Measurements from ENCODE around the gene TBC1D17. TPM values are rescaled to one million over a fixed set of nuclear protein-coding genes. Genes with fewer than 3 reads are reported as not detected.
A peak's percentile ranks its signal among the peaks of the same experiment; 100 is the strongest.

The TBC1D17 gene
- total RNA-seq, 2 experiments from 2014 or later = 42.3 to 47.6 TPM

DNA sequence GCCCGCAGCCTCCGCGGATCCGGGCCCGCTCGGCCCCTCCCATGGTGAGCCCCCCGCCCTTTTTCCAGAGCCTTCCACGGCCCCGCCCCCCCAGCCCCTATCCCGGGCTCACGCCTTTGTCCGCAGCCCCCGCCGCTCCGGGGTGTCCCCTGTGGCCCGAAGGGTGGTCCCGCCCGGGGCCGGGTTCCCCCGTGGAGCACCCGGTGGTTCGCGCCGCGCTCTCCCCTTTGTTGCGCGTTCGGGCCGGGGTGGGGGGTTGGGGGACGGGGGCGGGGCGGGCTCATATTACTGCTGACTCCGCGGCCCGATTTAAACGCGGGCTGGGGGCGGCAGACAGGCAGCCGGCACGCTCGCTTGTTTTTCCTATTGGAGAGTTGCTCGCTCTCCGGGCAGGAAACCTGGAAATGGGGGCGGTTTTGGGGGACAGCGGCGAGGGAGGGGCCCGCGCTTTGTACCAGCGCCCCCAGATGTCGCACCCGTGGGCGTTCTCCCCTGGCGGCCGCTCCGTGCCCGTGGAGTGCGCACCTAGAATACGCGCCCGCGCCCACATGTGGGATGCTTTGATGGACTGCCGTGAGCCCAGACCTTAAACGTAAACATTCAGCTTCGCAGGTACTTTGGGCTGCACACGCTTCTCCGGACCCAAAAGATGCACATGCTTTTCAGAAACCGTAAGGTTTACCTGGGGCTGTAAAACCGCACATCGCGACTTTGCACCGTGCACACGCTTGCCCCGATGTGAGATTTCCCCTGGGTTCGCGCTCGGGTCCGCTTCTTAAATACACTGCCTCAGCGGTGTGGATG lies 25.8 kb upstream of the TBC1D17 start:
- peaks cover 5% of the 10 kb centered on the region for H3K9me3 Mint-ChIP-seq
- H3K4me1 Mint-ChIP-seq = peaks cover 41% of the 10 kb centered on the region
- H3K36me3 Mint-ChIP-seq (ENCODE audit: low read depth) = peaks cover 10% of the 10 kb centered on the region
- ChIA-PET CTCF (no interaction called here), POLR2A (interaction anchor here (1.2 to 2.3 kb wide), 8 partner anchors 9 to 175 kb away, joined by 3 to 48 read pairs (median 9); partner anchors contain the start of genes AKT1S1, FUZ, MED25 and PNKP)
- H3K4me3 Mint-ChIP-seq = peak overlapping the region; percentile 76
- DNase-seq = no peak
- H3K27ac Mint-ChIP-seq = peak overlapping the region; percentile 58
- peaks cover 15% of the 10 kb centered on the region for H3K27me3 Mint-ChIP-seq

DNA sequence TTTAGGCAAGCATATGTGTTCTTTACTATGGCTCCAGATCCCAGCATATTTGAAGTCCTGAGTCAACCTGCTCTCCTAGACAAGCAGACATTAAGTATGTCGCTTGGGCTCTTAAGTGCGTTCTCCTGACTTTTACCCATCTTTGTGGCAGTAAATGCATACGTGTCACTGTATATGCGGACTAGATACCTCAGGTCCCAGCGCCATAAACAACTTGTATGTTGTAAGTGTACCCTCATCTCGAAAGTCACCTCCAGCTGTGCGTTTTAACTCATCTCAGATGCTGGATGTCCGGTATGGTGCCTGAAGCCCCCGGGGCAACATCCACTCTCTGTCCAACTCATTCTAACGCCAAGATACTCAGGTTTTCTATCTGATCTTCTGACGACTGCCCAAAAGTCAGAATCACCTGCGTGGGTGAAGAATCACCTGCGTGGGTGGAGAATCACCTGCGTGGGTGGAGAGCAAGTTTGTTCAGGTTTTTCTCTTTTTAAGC lies 24.8 kb upstream of the TBC1D17 start:
- ChIA-PET CTCF (interaction anchor here (0.9 kb wide), 1 partner anchor 17 kb away, joined by 5 read pairs; no protein-coding TSS in a partner anchor), POLR2A (no interaction called here)
- peaks cover 12% of the 10 kb centered on the region for H3K27me3 Mint-ChIP-seq
- H3K4me1 Mint-ChIP-seq = peaks cover 39% of the 10 kb centered on the region
- no peak for DNase-seq
- peak overlapping the region; percentile 58 for H3K27ac Mint-ChIP-seq
- H3K36me3 Mint-ChIP-seq (ENCODE audit: low read depth) = peaks cover 10% of the 10 kb centered on the region
- peaks cover 5% of the 10 kb centered on the region for H3K9me3 Mint-ChIP-seq
- peak overlapping the region; percentile 76 for H3K4me3 Mint-ChIP-seq

- Mint-ChIP-seq H3K9me3 (peaks cover 5% of the 10 kb centered on the region), H3K4me1 (peaks cover 28% of the 10 kb centered on the region), H3K36me3 (ENCODE audit: low read depth) (peaks cover 11% of the 10 kb centered on the region), H3K27ac (no peak overlapping the region), H3K4me3 (no peak overlapping the region), H3K27me3 (peaks cover 11% of the 10 kb centered on the region)
- no peak for DNase-seq
- ChIA-PET CTCF (no interaction called here), POLR2A (interaction anchor here (1.0 to 1.6 kb wide), 2 partner anchors 10 to 57 kb away, joined by 3 read pairs; no protein-coding TSS in a partner anchor)
Measured at GRCh38 chr19:49853852-49854377, 23.6 kb upstream of the TBC1D17 start.

- H3K27me3 Mint-ChIP-seq = peaks cover 9% of the 10 kb centered on the region
- no peak overlapping the region for H3K4me3 Mint-ChIP-seq
- DNase-seq = no peak
- H3K36me3 Mint-ChIP-seq (ENCODE audit: low read depth) = peaks cover 10% of the 10 kb centered on the region
- CTCF ChIA-PET = no interaction called here
- POLR2A ChIA-PET = interaction anchor here (1.0 to 1.9 kb wide), 3 partner anchors 9 to 57 kb away, joined by 3 to 7 read pairs (median 3); no protein-coding TSS in a partner anchor
- peaks cover 23% of the 10 kb centered on the region for H3K4me1 Mint-ChIP-seq
- no peak overlapping the region for H3K27ac Mint-ChIP-seq
- peaks cover 3% of the 10 kb centered on the region for H3K9me3 Mint-ChIP-seq
Measured at GRCh38 chr19:49854378-49855263, 22.9 kb upstream of the TBC1D17 start.

DNA sequence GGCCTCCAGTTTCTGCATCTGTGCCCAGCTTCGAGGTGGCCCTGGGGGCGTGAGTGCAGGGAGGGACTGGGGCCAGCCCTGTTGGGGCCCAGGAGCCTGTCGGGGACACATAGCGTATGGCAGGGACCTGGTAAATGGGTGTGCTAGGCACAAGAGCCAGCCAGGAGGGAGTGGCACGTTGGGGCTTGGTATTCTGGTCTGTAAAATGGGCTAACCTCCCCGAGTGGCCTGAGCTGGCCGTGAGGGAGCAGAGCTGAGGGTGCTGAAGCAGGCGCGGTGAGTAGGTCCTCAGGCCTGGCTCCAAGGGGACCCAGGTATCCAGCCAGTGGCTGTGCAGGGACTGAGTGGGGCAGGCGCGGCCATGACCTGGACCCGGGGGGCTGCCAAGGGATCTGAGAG lies 22.2 kb upstream of the TBC1D17 start:
- POLR2A ChIA-PET = interaction anchor here (1.9 kb wide), 1 partner anchor 10 kb away, joined by 7 read pairs; no protein-coding TSS in a partner anchor
- DNase-seq = no peak
- CTCF ChIA-PET = no interaction called here

GRCh38 chr19:49855676-49856573 lies 21.6 kb upstream of the TBC1D17 start:
- CTCF ChIA-PET = no interaction called here
- H3K9me3 Mint-ChIP-seq = no peaks in the 10 kb centered on the region
- peaks cover 12% of the 10 kb centered on the region for H3K36me3 Mint-ChIP-seq (ENCODE audit: low read depth)
- DNase-seq = no peak
- peaks cover 15% of the 10 kb centered on the region for H3K4me1 Mint-ChIP-seq
- H3K27ac Mint-ChIP-seq = no peak overlapping the region
- POLR2A ChIA-PET = interaction anchor here (1.9 kb wide), 1 partner anchor 9 kb away, joined by 7 read pairs; no protein-coding TSS in a partner anchor
- H3K4me3 Mint-ChIP-seq = no peak overlapping the region
- H3K27me3 Mint-ChIP-seq = peaks cover 9% of the 10 kb centered on the region

More for the DNA sequence above, 22.2 kb upstream of the TBC1D17 start:
- peak overlapping the region; percentile 32 for H3K27ac Mint-ChIP-seq
- H3K36me3 Mint-ChIP-seq (ENCODE audit: low read depth) = peaks cover 6% of the 10 kb centered on the region
- H3K9me3 Mint-ChIP-seq = no peaks in the 10 kb centered on the region
- peaks cover 9% of the 10 kb centered on the region for H3K27me3 Mint-ChIP-seq
- H3K4me3 Mint-ChIP-seq = no peak overlapping the region
- H3K4me1 Mint-ChIP-seq = peaks cover 17% of the 10 kb centered on the region

GRCh38 chr19:49856574-49857021 lies 20.9 kb upstream of the TBC1D17 start:
- no peak overlapping the region for H3K27ac Mint-ChIP-seq
- peaks cover 9% of the 10 kb centered on the region for H3K27me3 Mint-ChIP-seq
- H3K4me1 Mint-ChIP-seq = peaks cover 15% of the 10 kb centered on the region
- peaks cover 15% of the 10 kb centered on the region for H3K36me3 Mint-ChIP-seq (ENCODE audit: low read depth)
- H3K9me3 Mint-ChIP-seq = no peaks in the 10 kb centered on the region
- no peak overlapping the region for H3K4me3 Mint-ChIP-seq
- no peak for DNase-seq
- ChIA-PET CTCF (no interaction called here), POLR2A (no interaction called here)

DNA sequence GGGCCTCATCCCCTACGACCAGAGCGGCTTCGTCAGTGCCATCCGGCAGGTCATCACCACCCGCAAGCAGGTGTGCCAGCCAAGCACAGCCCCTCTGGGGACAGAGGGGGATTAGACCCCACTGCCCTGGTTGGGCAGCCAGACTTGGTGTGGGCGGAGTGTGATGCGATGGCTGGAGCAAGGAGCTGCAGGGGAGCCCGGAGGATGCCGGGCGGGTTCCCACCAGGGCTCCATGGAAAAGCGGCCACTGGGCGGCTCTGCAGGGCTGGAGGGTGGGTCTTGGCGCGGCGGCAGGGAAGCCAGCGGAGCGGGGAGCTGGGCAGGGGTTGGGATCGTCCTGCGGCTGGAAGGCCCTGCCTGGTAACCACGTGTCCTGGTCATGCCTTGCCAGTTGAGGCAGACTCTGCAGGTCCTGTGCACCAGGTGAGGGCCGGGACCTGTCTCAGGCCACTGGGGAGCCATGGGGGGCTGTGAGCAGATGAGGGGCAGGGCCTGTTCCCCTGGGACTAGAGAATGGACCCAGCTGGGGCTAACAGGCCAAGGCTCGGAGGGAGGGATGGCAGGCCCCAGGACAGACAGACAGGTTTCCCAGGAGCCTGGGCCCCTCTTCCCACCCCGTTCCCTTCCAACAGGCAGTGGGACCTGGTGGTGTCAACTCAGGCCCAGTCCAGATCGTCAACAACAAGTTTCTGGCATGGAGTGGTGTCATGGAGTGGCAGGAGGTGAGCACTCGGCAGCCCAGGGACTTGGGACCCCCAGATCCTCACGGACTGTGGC lies 20.3 kb upstream of the TBC1D17 start:
- no peaks in the 10 kb centered on the region for H3K9me3 Mint-ChIP-seq
- no peak overlapping the region for H3K27ac Mint-ChIP-seq
- H3K4me1 Mint-ChIP-seq = peaks cover 11% of the 10 kb centered on the region
- H3K27me3 Mint-ChIP-seq = peaks cover 5% of the 10 kb centered on the region
- peaks cover 19% of the 10 kb centered on the region for H3K36me3 Mint-ChIP-seq (ENCODE audit: low read depth)
- no peak for DNase-seq
- H3K4me3 Mint-ChIP-seq = no peak overlapping the region
- POLR2A ChIA-PET = interaction anchor here (1.3 to 1.4 kb wide), 2 partner anchors 10 to 11 kb away, joined by 5 to 6 read pairs; no protein-coding TSS in a partner anchor
- CTCF ChIA-PET = no interaction called here

DNA sequence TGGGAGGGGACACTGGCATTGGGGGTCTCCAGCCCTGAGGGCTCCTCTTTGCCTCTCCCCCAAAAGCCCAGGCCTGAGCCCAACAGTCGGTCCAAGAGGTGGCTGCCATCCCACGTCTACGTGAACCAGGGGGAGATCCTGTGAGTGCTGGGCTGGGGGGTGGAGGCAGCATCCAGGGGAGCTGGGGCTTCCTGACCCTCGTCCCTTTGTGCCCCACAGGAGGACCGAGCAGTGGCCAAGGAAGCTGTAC lies 19.7 kb upstream of the TBC1D17 start:
- H3K9me3 Mint-ChIP-seq = no peaks in the 10 kb centered on the region
- no peak for DNase-seq
- H3K27me3 Mint-ChIP-seq = peaks cover under 1% of the 10 kb centered on the region
- POLR2A ChIA-PET = interaction anchor here (1.3 to 1.4 kb wide), 2 partner anchors 9 to 10 kb away, joined by 5 to 6 read pairs; no protein-coding TSS in a partner anchor
- CTCF ChIA-PET = no interaction called here
- H3K27ac Mint-ChIP-seq = no peak overlapping the region
- peaks cover 6% of the 10 kb centered on the region for H3K4me1 Mint-ChIP-seq
- H3K36me3 Mint-ChIP-seq (ENCODE audit: low read depth) = peaks cover 19% of the 10 kb centered on the region
- no peak overlapping the region for H3K4me3 Mint-ChIP-seq

GRCh38 chr19:49858088-49858985 lies 19.2 kb upstream of the TBC1D17 start:
- Mint-ChIP-seq H3K27me3 (no peaks in the 10 kb centered on the region), H3K4me1 (peaks cover 6% of the 10 kb centered on the region), H3K27ac (no peak overlapping the region), H3K4me3 (no peak overlapping the region), H3K9me3 (no peaks in the 10 kb centered on the region), H3K36me3 (ENCODE audit: low read depth) (peaks cover 23% of the 10 kb centered on the region)
- ChIA-PET POLR2A (interaction anchor here (1.3 to 1.4 kb wide), 3 partner anchors 8 to 40 kb away, joined by 4 to 6 read pairs (median 5); partner anchors contain the start of gene MED25), CTCF (interaction anchor here (1.1 kb wide), 1 partner anchor 10 kb away, joined by 3 read pairs; no protein-coding TSS in a partner anchor)
- no peak for DNase-seq
